Stimulated activated naive CD8-positive, alpha-beta T cell treated with anti-CD3 and anti-CD28 coated beads, Interleukin-15, amount 100 ng/mL, for 72 hours (primary cell): Measurements from ENCODE around the gene PRAMEF11.
"Not testable (repeated sequence)": the region's sequence is repeated elsewhere in the genome, so short reads cannot be mapped to it uniquely, and the experiment has no call there.

Source experiments
- ATAC-seq: fragments of 150-1000 bp; cut with Tn5 transposase; 2 replicates; pipeline ENCODE4 v1.10.0; 2021; ENCODE audit warnings: mild to moderate bottlenecking, moderate library complexity
- DNase-seq, 2 donors: peaks; one replicate each; pipeline ENCODE4 v3.0.0; 2021 to 2022
- H3K27ac Mint-ChIP-seq, 2 donors: one replicate each; pipeline ENCODE4 v1.8.0; 2022; ENCODE audit warnings: mild to moderate bottlenecking in 2 of 2, mixed read lengths in 2 of 2, moderate library complexity in 2 of 2
- H3K27me3 Mint-ChIP-seq: one replicate; pipeline ENCODE4 v1.8.0; 2022; ENCODE audit warnings: mixed read lengths
- H3K4me1 Mint-ChIP-seq: one replicate; pipeline ENCODE4 v1.8.0; 2022; ENCODE audit warnings: mild to moderate bottlenecking, mixed read lengths
- H3K4me3 Mint-ChIP-seq, 2 donors: one replicate each; pipeline ENCODE4 v1.8.0; 2022; ENCODE audit warnings: mild to moderate bottlenecking in 2 of 2, mixed read lengths in 2 of 2, moderate library complexity in 1 of 2
- H3K9me3 Mint-ChIP-seq, 2 donors: one replicate each; pipeline ENCODE4 v1.8.0; 2022; ENCODE audit warnings: mixed read lengths in 2 of 2

Gene PRAMEF11

GRCh38 chr1:12831310-12831709 lies at the start of gene PRAMEF11:
Gene PRAMEF11 (minus strand): TSS chr1:12831410. CDS start chr1:12828789, 2,621 bp downstream.
- not testable (repeated sequence) for H3K4me3 Mint-ChIP-seq, ATAC-seq, DNase-seq, H3K4me1 Mint-ChIP-seq, H3K27ac Mint-ChIP-seq, H3K9me3 Mint-ChIP-seq
- H3K27me3 Mint-ChIP-seq: peaks cover 18% of the 10 kb centered on the region

DNA sequence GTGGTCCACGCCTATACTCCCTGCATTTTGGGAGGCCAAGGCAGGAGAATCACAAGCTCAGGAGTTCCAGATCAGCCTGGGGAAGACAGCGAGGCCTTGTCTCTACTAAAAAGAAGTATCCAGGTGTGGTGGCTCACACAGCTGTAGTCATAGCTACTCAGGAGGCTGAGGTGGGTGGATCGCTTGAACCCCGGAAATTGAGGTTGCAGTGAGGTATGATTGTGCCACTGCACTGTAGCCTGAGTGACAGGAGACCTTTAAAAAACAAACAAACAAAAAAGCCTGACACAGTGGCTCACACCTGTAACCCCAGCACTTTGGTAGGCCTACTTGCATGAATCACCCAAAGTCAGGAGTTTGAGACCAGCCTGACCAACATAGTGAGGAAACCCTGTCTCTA lies 47.2 kb upstream of the PRAMEF11 start:
- H3K4me1 Mint-ChIP-seq, H3K9me3 Mint-ChIP-seq, H3K4me3 Mint-ChIP-seq, ATAC-seq, H3K27me3 Mint-ChIP-seq, H3K27ac Mint-ChIP-seq, DNase-seq: not testable (repeated sequence)

- not testable (repeated sequence) for DNase-seq, H3K4me3 Mint-ChIP-seq, H3K27ac Mint-ChIP-seq, H3K27me3 Mint-ChIP-seq, H3K9me3 Mint-ChIP-seq, H3K4me1 Mint-ChIP-seq, ATAC-seq
Observed at GRCh38 chr1:12863131-12863880, 32.1 kb upstream of the PRAMEF11 start.

DNA sequence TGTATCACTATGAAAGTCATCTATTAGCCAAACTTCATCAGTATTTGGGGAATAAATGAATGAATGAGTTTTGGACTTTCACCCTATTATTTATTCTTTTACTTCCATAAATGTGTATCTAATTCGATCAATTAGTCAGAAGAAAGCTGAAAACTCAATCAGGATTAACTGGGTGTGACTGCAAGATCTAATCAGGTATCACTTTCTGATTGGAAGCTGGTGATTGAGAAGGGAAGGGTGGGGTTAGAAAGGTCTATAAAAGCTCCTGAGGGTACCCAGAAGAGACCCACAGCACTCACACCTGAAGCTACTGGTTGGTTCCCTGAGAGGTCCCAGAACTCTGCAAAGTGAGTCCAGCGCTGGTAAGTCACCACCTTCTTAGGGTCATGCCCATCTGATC lies 25.6 kb upstream of the PRAMEF11 start, which contains the start of gene PRAMEF2:
Gene PRAMEF2 (plus strand): TSS at position 301 of the 400 bp plus-strand sequence. CDS start 1,924 bp downstream, outside the sequence.
- not testable (repeated sequence) for H3K4me1 Mint-ChIP-seq, H3K27me3 Mint-ChIP-seq, H3K9me3 Mint-ChIP-seq, ATAC-seq, DNase-seq, H3K4me3 Mint-ChIP-seq, H3K27ac Mint-ChIP-seq

GRCh38 chr1:12851779-12852178 lies 20.6 kb upstream of the PRAMEF11 start:
- Mint-ChIP-seq H3K4me1 (no peaks in the 10 kb centered on the region), H3K4me3 (no peak overlapping the region), H3K27ac (no peak overlapping the region), H3K27me3 (no peaks in the 10 kb centered on the region), H3K9me3 (peaks cover 0 to 11% of the 10 kb centered on the region in 2 donors)
- DNase-seq (no peak), ATAC-seq (no peak)

DNA sequence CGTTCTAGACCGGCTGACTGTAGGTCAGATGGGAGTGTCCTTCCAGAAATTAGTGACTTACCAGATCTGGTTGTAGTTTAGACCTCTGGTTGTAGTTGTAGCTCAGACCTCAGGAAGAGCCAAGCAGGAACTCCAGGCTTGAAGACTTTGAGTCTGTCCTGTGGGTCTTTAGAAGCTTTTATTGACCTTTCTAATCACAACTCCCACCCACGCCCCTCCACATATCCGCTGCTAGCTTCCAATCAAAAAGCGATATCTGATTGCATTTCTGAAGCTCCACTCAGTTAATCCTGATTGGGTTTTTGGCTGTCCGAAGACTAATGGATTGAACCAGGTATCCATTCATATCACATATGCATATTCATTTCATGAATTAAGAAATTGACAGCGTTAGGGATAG lies 17.4 kb upstream of the PRAMEF11 start, which contains the start of gene HNRNPCL1:
Gene HNRNPCL1 (minus strand): TSS at position 101 of the 400 bp plus-strand sequence. CDS start 431 bp downstream, outside the sequence.
- H3K27me3 Mint-ChIP-seq, DNase-seq, ATAC-seq, H3K27ac Mint-ChIP-seq, H3K4me3 Mint-ChIP-seq, H3K4me1 Mint-ChIP-seq: not testable (repeated sequence)
- peaks cover 6 to 20% of the 10 kb centered on the region in 2 donors for H3K9me3 Mint-ChIP-seq

- H3K4me3 Mint-ChIP-seq, DNase-seq, H3K27ac Mint-ChIP-seq, H3K9me3 Mint-ChIP-seq, H3K4me1 Mint-ChIP-seq, ATAC-seq: not testable (repeated sequence)
- peaks cover 11% of the 10 kb centered on the region for H3K27me3 Mint-ChIP-seq
Observed at GRCh38 chr1:12833251-12833650, 2.0 kb upstream of the PRAMEF11 start.

- peaks cover 36% of the 10 kb centered on the region for H3K27me3 Mint-ChIP-seq
- H3K9me3 Mint-ChIP-seq, H3K4me1 Mint-ChIP-seq, DNase-seq, H3K4me3 Mint-ChIP-seq, ATAC-seq, H3K27ac Mint-ChIP-seq: not testable (repeated sequence)
Observed at GRCh38 chr1:12819061-12819460, 12.1 kb downstream of the PRAMEF11 start.

DNA sequence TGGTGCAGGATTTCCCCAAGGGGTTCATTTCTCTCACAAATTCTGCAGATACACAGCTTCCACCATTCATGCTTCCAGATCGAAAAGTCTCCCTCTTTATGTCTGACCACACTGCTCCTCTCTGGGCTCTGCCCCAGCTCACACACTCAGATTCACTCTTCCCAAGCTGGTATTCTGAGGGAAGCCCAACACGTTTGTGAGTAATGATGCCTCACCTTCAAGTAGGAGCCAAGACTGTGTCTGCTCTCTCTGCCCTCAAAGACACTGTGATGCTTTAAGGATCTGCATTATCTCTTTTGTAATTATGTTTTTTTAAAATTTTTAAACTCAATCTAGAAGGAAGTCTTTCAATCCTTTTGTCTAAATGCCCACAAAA lies 19.8 kb downstream of the PRAMEF11 start:
- DNase-seq (no peak), ATAC-seq (no peak)
- Mint-ChIP-seq H3K27ac (no peak overlapping the region), H3K4me3 (no peak overlapping the region), H3K27me3 (peaks cover 44% of the 10 kb centered on the region), H3K4me1 (no peaks in the 10 kb centered on the region), H3K9me3 (peaks cover 6 to 9% of the 10 kb centered on the region in 2 donors)

DNA sequence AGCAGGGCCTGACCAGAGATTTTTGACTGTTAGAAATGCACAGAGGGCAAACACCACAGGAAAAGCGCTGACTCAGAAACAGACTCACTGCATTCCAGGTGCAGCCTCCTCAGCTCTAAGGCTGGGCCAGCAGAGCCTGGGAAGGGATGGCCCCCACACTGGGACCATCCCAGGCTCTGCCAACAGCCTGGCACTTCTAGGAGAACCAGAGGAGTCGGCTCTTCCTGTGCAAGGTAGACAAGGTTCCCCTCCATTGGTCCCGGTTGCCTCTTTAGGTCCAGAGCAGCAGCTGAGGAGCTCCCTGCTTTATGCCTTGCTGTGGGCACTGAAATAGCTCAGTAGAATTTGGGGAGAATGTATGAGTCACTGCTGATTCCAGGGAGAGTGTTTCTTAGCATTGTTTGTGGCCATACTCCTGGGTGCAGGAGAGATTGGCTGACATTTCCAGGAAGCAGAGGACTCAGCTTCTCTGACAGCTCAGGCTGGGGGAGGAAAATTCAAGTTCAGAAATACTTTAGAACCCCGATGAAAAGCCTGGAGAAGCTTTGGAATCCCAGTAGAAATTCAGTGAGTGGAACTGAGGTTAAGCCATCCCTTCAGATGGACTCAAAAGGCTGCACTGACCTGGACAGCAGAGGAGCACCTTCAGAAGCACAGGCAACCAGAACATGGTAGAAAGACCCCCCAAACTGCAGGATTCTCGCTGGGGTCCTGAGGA lies 20.4 kb downstream of the PRAMEF11 start:
- Mint-ChIP-seq H3K4me1 (no peaks in the 10 kb centered on the region), H3K27ac (peak overlapping the region in 1 of 2 donors; percentile 23), H3K27me3 (peaks cover 43% of the 10 kb centered on the region), H3K9me3 (peaks cover 9% of the 10 kb centered on the region in 2 donors), H3K4me3 (no peak overlapping the region)
- no peak for ATAC-seq
- no peak for DNase-seq

GRCh38 chr1:12809933-12810332 lies 21.3 kb downstream of the PRAMEF11 start:
- DNase-seq: no peak
- ATAC-seq: no peak
- Mint-ChIP-seq H3K4me1 (no peaks in the 10 kb centered on the region), H3K4me3 (no peak overlapping the region), H3K27me3 (peaks cover 39% of the 10 kb centered on the region), H3K9me3 (peaks cover 12 to 13% of the 10 kb centered on the region in 2 donors), H3K27ac (no peak overlapping the region)

DNA sequence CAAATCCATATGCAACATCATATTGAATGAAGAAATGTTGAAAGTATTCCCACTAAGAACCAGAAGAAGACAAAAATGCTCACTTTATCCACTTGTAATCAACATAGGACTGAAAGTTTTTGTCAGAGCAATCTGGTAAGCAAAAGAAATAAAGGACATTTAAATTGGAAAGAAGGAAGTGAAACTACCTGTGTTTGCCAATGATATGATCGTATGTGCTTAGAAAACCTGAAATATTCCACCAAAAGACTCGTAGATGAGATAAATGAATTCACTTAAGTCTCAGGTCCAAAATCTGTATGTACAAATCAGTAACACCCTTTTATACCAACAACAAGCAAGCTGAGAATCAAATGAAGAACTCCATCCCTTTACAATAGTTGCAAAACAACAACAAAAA lies 31.5 kb downstream of the PRAMEF11 start:
- peaks cover 3% of the 10 kb centered on the region in 2 donors for H3K9me3 Mint-ChIP-seq
- H3K27ac Mint-ChIP-seq: no peak overlapping the region
- H3K27me3 Mint-ChIP-seq: peaks cover 9% of the 10 kb centered on the region
- H3K4me3 Mint-ChIP-seq: no peak overlapping the region
- no peak for DNase-seq
- ATAC-seq: no peak
- H3K4me1 Mint-ChIP-seq: no peaks in the 10 kb centered on the region

DNA sequence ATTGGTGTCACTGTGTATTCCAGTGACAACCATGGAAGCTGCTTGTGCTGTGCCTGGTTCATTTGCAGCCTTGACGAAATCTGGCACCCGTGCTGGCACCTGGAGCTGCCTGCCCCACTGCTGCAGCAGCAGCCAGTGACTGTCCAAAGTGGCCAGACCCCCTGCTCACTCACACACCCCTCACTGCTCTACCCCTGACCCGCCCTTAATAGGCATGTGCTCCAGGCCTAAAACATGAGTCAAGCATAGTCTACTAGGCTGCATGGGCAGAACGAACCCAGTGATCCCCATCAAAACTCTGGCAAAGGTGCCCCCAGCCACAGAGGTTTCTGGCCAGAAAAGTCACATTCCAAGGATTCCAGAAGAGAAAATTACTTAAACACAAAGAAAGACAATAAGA lies 32.3 kb downstream of the PRAMEF11 start:
- ATAC-seq: no peak
- Mint-ChIP-seq H3K27me3 (peaks cover 9% of the 10 kb centered on the region), H3K27ac (no peak overlapping the region)

DNA sequence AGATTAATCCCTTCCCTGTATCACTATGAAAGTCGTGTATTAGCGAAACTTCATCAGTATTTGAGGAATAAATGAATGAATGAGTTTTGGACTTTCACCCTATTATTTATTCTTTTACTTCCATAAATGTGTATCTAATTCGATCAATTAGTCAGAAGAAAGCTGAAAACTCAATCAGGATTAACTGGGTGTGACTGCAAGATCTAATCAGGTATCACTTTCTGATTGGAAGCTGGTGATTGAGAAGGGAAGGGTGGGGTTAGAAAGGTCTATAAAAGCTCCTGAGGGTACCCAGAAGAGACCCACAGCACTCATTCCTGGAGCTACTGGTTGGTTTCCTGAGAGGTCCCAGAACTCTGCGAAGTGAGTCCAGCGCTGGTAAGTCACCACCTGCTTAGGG lies 40.1 kb downstream of the PRAMEF11 start, which contains the start of gene PRAMEF1:
Gene PRAMEF1 (plus strand): TSS at position 301 of the 400 bp plus-strand sequence. CDS start 1,831 bp downstream, outside the sequence.
- H3K9me3 Mint-ChIP-seq, DNase-seq, H3K4me3 Mint-ChIP-seq, H3K4me1 Mint-ChIP-seq, H3K27ac Mint-ChIP-seq, ATAC-seq, H3K27me3 Mint-ChIP-seq: not testable (repeated sequence)

More for the DNA sequence above, 32.3 kb downstream of the PRAMEF11 start:
- no peak for DNase-seq
- H3K4me3 Mint-ChIP-seq: no peak overlapping the region
- no peaks in the 10 kb centered on the region for H3K9me3 Mint-ChIP-seq
- no peaks in the 10 kb centered on the region for H3K4me1 Mint-ChIP-seq

GRCh38 chr1:12784729-12785128 lies 46.5 kb downstream of the PRAMEF11 start:
- H3K9me3 Mint-ChIP-seq: peaks cover 13 to 14% of the 10 kb centered on the region in 2 donors
- not testable (repeated sequence) for H3K27ac Mint-ChIP-seq, ATAC-seq, H3K4me3 Mint-ChIP-seq, DNase-seq, H3K27me3 Mint-ChIP-seq, H3K4me1 Mint-ChIP-seq

GRCh38 chr1:12783783-12784182 lies 47.4 kb downstream of the PRAMEF11 start:
- ATAC-seq, H3K27ac Mint-ChIP-seq, DNase-seq, H3K4me3 Mint-ChIP-seq, H3K27me3 Mint-ChIP-seq, H3K4me1 Mint-ChIP-seq: not testable (repeated sequence)
- peaks cover 13 to 14% of the 10 kb centered on the region in 2 donors for H3K9me3 Mint-ChIP-seq
